Upper lobe of left lung (tissue), 6 donors: ENCODE results near the gene LRRC74B. TPM values are rescaled to one million over a fixed set of nuclear protein-coding genes. Genes with fewer than 3 reads are reported as not detected.
"Not testable (repeated sequence)": the region's sequence is repeated elsewhere in the genome, so short reads cannot be mapped to it uniquely, and the experiment has no call there.

ENCODE experiments used
- ATAC-seq, 2 donors: fragments of 200-7000 bp; cut with Tn5 transposase; one replicate each; pipeline ENCODE4 v1.9.1; 2022; ENCODE audit warnings: mild to moderate bottlenecking in 2 of 2, moderate library complexity in 2 of 2; ENCODE audit not compliant: low FRiP score in 2 of 2
- DNase-seq, 2 donors: peaks; one replicate each; pipeline ENCODE4 v3.0.0-alpha.2; 2019 to 2020
- H3K27ac ChIP-seq, 4 donors: fragments of 200-600 bp; sonication (generic); one replicate each; pipeline ENCODE4 v1.5.1; 2016 to 2019
- H3K27me3 ChIP-seq, 4 donors: fragments of 200-600 bp; sonication (generic); one replicate each; pipeline ENCODE4 v1.5.1; 2017 to 2019
- H3K36me3 ChIP-seq, 4 donors: fragments of 200-600 bp; sonication (generic); one replicate each; pipeline ENCODE4 v1.5.1; 2016 to 2019
- H3K4me1 ChIP-seq, 4 donors: fragments of 200-600 bp; sonication (generic); one replicate each; pipeline ENCODE4 v1.5.1; 2018 to 2019
- H3K4me3 ChIP-seq, 4 donors: fragments of 200-600 bp; sonication (generic); one replicate each; pipeline ENCODE4 v1.5.1; 2017 to 2019; ENCODE audit warnings: mild to moderate bottlenecking in 2 of 4, moderate library complexity in 1 of 4
- H3K9me3 ChIP-seq, 4 donors: fragments of 200-600 bp; sonication (generic); one replicate each; pipeline ENCODE4 v1.5.1; 2018 to 2019
- CTCF ChIP-seq, 6 experiments: fragments of 450-650 bp in 4 of 6; fragments of 200-600 bp in 2 of 6; sonication (generic) in 2 of 6; IDR thresholded peaks; one replicate each; pipeline ENCODE4 v1.5.1; 2016 to 2019; ENCODE audit warnings: antibody characterized with exemption in 6 of 6
- EP300 ChIP-seq, 4 donors: sonication (generic); formaldehyde crosslinking; IDR thresholded peaks; one replicate each; pipeline ENCODE4 v1.5.1; 2017; ENCODE audit warnings: antibody characterized with exemption in 4 of 4, control low read depth in 2 of 4
- POLR2A ChIP-seq, 4 donors: fragments of 450-650 bp; IDR thresholded peaks; one replicate each; pipeline ENCODE4 v1.5.1; 2016 to 2017; ENCODE audit warnings: antibody characterized with exemption in 4 of 4, mild to moderate bottlenecking in 2 of 4
- POLR2AphosphoS5 ChIP-seq, 2 donors: sonication (generic); formaldehyde crosslinking; IDR thresholded peaks; one replicate each; pipeline ENCODE4 v1.5.1; 2017; ENCODE audit warnings: antibody characterized with exemption in 2 of 2
- WGBS, 2 donors: methylation state at CpG; one replicate each; pipeline ENCODE4 v1.1.5; 2017 to 2018; 5-methylcytosine and 5-hydroxymethylcytosine counted together
- total RNA-seq, 6 donors: library from RNA; depleted of rRNA in 4 of 6; stranded (reverse); fragments of >200 nt in 4 of 6; gene quantifications; one replicate each; pipeline versions ENCODE4 v1.1.0 to v1.2.1, GENCODE V29; 2016 to 2021
- donor health status: DM: no; HTN: no; CAD: no; lungs with moderate emphysema.
- donor health status: DM: no; HTN: yes; CAD: no; lungs with severe emphysema.

LRRC74B gene
- total RNA-seq, 6 donors from 2014 or later = 0.14 to 6.6 (median 3.2) TPM

GRCh38 chr22:21001601-21002325 lies 44.0 kb upstream of the LRRC74B start, which contains the start of gene THAP7:
TSS of gene THAP7 (minus strand) at chr22:21002118. CDS start at chr22:21001911, 207 bp downstream.
- peak; percentile 97 to 100 for DNase-seq
- WGBS, 2 donors = 0 to 1% methylated on average over 11 to 49 of the region's 83 CpGs
- peaks cover 22 to 39% (median 29%) of the 10 kb centered on the region in 4 donors for H3K4me1 ChIP-seq
- TF ChIP-seq EP300 (IDR thresholded peaks at IDR 0.05) (peak in 1 of 4 donors; percentile 19), POLR2A (IDR thresholded peaks at IDR 0.05) (peak in 3 of 4 donors; percentile 66 to 91 (median 79)), CTCF (IDR thresholded peaks at IDR 0.05) (peak in 1 of 6 experiments; percentile 17), POLR2AphosphoS5 (IDR thresholded peaks at IDR 0.05) (peak; percentile 74 to 81)
- peak within 1 kb of the TSS; percentile 96 to 99 (median 98) for H3K27ac ChIP-seq
- peak; percentile 97 to 98 for ATAC-seq
- no peaks in the 10 kb centered on the region for H3K9me3 ChIP-seq
- H3K4me3 ChIP-seq = peak within 1 kb of the TSS; percentile 61 to 85 (median 70)
- no peaks in the 10 kb centered on the region for H3K27me3 ChIP-seq
- H3K36me3 ChIP-seq = peaks cover 0 to 34% (median 25%) of the 10 kb centered on the region in 4 donors

- H3K9me3 ChIP-seq = no peaks in the 10 kb centered on the region
- peaks cover 0 to 18% (median 15%) of the 10 kb centered on the region in 4 donors for H3K36me3 ChIP-seq
- no peak overlapping the region for H3K4me3 ChIP-seq
- no peak for ATAC-seq
- TF ChIP-seq EP300 (IDR thresholded peaks at IDR 0.05) = no peak
- no peak for TF ChIP-seq CTCF (IDR thresholded peaks at IDR 0.05)
- TF ChIP-seq POLR2A (IDR thresholded peaks at IDR 0.05) = no peak
- TF ChIP-seq POLR2AphosphoS5 (IDR thresholded peaks at IDR 0.05) = no peak
- peaks cover 22 to 39% (median 29%) of the 10 kb centered on the region in 4 donors for H3K4me1 ChIP-seq
- WGBS, 2 donors = 74 to 82% methylated on average over 3 to 4 of the region's 4 CpGs
- no peaks in the 10 kb centered on the region for H3K27me3 ChIP-seq
- H3K27ac ChIP-seq = peak overlapping the region in 1 of 4 donors; percentile 99
- no peak for DNase-seq
Measured at GRCh38 chr22:21003782-21004181, 42.0 kb upstream of the LRRC74B start.

- DNase-seq, ATAC-seq, H3K27ac ChIP-seq, H3K36me3 ChIP-seq, H3K27me3 ChIP-seq, H3K4me3 ChIP-seq, H3K9me3 ChIP-seq, H3K4me1 ChIP-seq: not testable (repeated sequence)
- 74 to 86% methylated on average over 9 to 13 of the region's 13 CpGs for WGBS, 2 donors
Measured at GRCh38 chr22:21009208-21009607, 36.5 kb upstream of the LRRC74B start.

GRCh38 chr22:21009638-21010425 lies 35.9 kb upstream of the LRRC74B start:
- H3K36me3 ChIP-seq = no peaks in the 10 kb centered on the region
- H3K27ac ChIP-seq = no peak overlapping the region
- DNase-seq (no peak), ATAC-seq (no peak)
- no peak overlapping the region for H3K4me3 ChIP-seq
- H3K27me3 ChIP-seq = no peaks in the 10 kb centered on the region
- 62 to 69% methylated on average over 10 of the region's 10 CpGs for WGBS, 2 donors
- peaks cover 11 to 14% (median 12%) of the 10 kb centered on the region in 4 donors for H3K4me1 ChIP-seq
- H3K9me3 ChIP-seq = no peaks in the 10 kb centered on the region
- TF ChIP-seq EP300 (IDR thresholded peaks at IDR 0.05) (no peak), POLR2A (IDR thresholded peaks at IDR 0.05) (no peak), POLR2AphosphoS5 (IDR thresholded peaks at IDR 0.05) (no peak), CTCF (IDR thresholded peaks at IDR 0.05) (no peak)

- 92 to 94% methylated on average over 3 of the region's 3 CpGs for WGBS, 2 donors
- Histone ChIP-seq H3K9me3 (no peaks in the 10 kb centered on the region), H3K27me3 (no peaks in the 10 kb centered on the region), H3K36me3 (no peaks in the 10 kb centered on the region), H3K27ac (no peak overlapping the region), H3K4me3 (no peak overlapping the region), H3K4me1 (peaks cover 18 to 22% (median 20%) of the 10 kb centered on the region in 4 donors)
- TF ChIP-seq POLR2A (IDR thresholded peaks at IDR 0.05) (no peak), EP300 (IDR thresholded peaks at IDR 0.05) (no peak), CTCF (IDR thresholded peaks at IDR 0.05) (no peak), POLR2AphosphoS5 (IDR thresholded peaks at IDR 0.05) (no peak)
- ATAC-seq = no peak
- DNase-seq = peak in 1 of 2 donors; percentile 22
Measured at GRCh38 chr22:21010426-21011113, 35.2 kb upstream of the LRRC74B start.
